ENCODE measurements around the gene DSG3.

The DSG3 gene

DNA sequence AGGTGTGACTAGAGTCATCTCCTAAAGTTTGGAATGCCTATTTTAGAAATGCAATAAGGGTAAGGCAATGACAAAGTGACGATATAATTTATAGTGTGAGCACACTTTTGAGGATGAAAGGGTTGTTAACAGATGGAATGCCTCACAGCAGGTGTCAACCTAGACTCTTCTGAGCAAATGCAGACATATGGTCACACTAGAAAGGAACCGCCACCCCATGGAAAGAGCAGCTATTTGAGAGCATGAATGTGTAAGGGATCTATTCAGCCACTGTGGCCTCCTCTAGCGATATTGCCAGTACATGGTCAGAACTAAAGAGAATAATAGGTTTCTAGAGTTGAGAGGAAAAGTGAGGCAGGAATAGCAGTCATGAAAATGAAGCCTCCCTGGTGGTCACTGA, 68.9 kb downstream of the DSG3 start:
- DNase-seq (ENCODE audit: low spot score): no peak

DNA sequence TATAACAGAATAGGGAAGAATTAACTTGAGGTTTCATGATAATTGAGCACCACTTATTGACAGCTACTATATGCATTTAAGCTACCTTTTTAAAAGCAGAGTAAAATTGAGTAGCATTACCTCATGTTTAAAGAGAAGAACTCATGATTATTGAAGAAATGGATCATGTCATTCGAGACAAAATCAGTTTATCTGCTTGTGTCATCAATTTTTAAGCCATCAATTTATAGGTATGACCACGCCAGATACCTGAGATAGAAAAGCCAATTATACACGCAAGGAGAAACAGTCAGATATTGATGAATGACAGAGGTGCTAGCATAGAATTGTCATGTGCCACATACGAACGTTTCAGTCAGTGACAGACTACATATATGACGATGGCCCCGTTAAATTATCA, 78.8 kb downstream of the DSG3 start:
- DNase-seq (ENCODE audit: low spot score): no peak

Measured in germinal center (tissue), 1 donor.